H1 (cell line): ENCODE measurements around the gene GLB1L3. TPM values are rescaled to one million over a fixed set of nuclear protein-coding genes. Genes with fewer than 3 reads are reported as not detected.

Experiments used
- SP2 ChIP-seq: IDR thresholded peaks from 2 replicates; pipeline ENCODE4 v1.6.1; 2012; ENCODE audit warnings: mild to moderate bottlenecking, low read length, inconsistent platforms
- polyA plus RNA-seq, 7 experiments: library from polyadenylated mRNA; depleted of rRNA in 3 of 7; stranded (reverse) in 5 of 7; unstranded in 2 of 7; fragments of >200 nt in 5 of 7; fragments of 200-250 nt in 2 of 7; gene quantifications; 1 replicate in 5 of 7; 2 replicates in 1 of 7; 4 replicates in 1 of 7; pipeline versions ENCODE4 v1.2.1 to v1.2.3, GENCODE V29; 2011 to 2013; ENCODE audit warnings: missing spikeins in 2 of 7, mixed read lengths in 2 of 7
- total RNA-seq: library from RNA; stranded (reverse); fragmentation: NEBNext Ultra II Directional; extraction: Animal tissue kit (Norgen Biotek cat#: 25700); gene quantifications from 2 replicates; pipeline ENCODE4 v1.2.1, GENCODE V29; 2021
- TF ChIP-seq, protein P1 (sequence below), 3 experiments: IDR thresholded peaks; 1 replicate in 2 of 3; 2 replicates in 1 of 3; pipeline versions ENCODE4 v1.5.1 to v1.6.1; 2011; ENCODE audit warnings: low read length in 3 of 3, mild to moderate bottlenecking in 3 of 3, inconsistent platforms in 2 of 3, low read depth in 1 of 3, moderate library complexity in 1 of 3; ENCODE audit not compliant: insufficient read depth in 1 of 3; ENCODE audit errors: control extremely low read depth in 1 of 3

The GLB1L3 gene
- total and polyA plus RNA-seq, 2 of the 8 experiments (the other 6 are each of a cell fraction or from before 2014, with no cell fraction given) = 14.9 to 33.2 TPM

GRCh38 chr11:134339756-134340155 is 63.6 kb downstream of the GLB1L3 start (continued):
- TF ChIP-seq, protein P1, sequence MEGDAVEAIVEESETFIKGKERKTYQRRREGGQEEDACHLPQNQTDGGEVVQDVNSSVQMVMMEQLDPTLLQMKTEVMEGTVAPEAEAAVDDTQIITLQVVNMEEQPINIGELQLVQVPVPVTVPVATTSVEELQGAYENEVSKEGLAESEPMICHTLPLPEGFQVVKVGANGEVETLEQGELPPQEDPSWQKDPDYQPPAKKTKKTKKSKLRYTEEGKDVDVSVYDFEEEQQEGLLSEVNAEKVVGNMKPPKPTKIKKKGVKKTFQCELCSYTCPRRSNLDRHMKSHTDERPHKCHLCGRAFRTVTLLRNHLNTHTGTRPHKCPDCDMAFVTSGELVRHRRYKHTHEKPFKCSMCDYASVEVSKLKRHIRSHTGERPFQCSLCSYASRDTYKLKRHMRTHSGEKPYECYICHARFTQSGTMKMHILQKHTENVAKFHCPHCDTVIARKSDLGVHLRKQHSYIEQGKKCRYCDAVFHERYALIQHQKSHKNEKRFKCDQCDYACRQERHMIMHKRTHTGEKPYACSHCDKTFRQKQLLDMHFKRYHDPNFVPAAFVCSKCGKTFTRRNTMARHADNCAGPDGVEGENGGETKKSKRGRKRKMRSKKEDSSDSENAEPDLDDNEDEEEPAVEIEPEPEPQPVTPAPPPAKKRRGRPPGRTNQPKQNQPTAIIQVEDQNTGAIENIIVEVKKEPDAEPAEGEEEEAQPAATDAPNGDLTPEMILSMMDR (IDR thresholded peaks at IDR 0.05; ENCODE audit: control extremely low read depth in 1 of 3, insufficient read depth in 1 of 3, low read depth in 1 of 3, low read length in 3 of 3) = no peak
- TF ChIP-seq SP2 = no peak
